DND-41 (cell line): ENCODE data around the gene GRID2.

Experiments
- ATAC-seq: fragments of 200-7000 bp; cut with Tn5 transposase; 3 replicates; pipeline ENCODE4 v1.9.1; 2021; ENCODE audit warnings: low read depth; ENCODE audit not compliant: insufficient read depth
- DNase-seq: peaks from one replicate; pipeline ENCODE4 v3.0.0-alpha.2; 2020
- H2AFZ ChIP-seq: 2 replicates; pipeline ENCODE4 v1.6.0; 2012; ENCODE audit warnings: low read depth, low read length
- H3K27ac ChIP-seq: 2 replicates; pipeline ENCODE4 v1.5.1; 2012; ENCODE audit warnings: low read length, inconsistent platforms
- H3K27me3 ChIP-seq: fragments of 200-600 bp; sonication (generic); 2 replicates; pipeline ENCODE4 v1.6.0; 2012; ENCODE audit warnings: low read length, mild to moderate bottlenecking, inconsistent platforms; ENCODE audit not compliant: insufficient read depth, poor library complexity
- H3K36me3 ChIP-seq: 2 replicates; pipeline ENCODE4 v1.5.1; 2012; ENCODE audit warnings: low read length, inconsistent platforms; ENCODE audit not compliant: insufficient read depth
- H3K4me1 ChIP-seq: 2 replicates; pipeline ENCODE4 v1.5.1; 2012; ENCODE audit warnings: mild to moderate bottlenecking, low read length; ENCODE audit not compliant: insufficient read depth
- H3K4me2 ChIP-seq: 2 replicates; pipeline ENCODE4 v1.6.0; 2012; ENCODE audit warnings: mild to moderate bottlenecking, moderate library complexity, low read length, inconsistent platforms; ENCODE audit not compliant: insufficient read depth
- H3K4me3 ChIP-seq, 2 experiments: fragments of 200-600 bp in 1 of 2; shearing (Covaris generic) in 1 of 2; 2 replicates each; pipeline ENCODE4 v1.5.1; 2012 to 2016; ENCODE audit warnings: inconsistent platforms in 2 of 2, low read length in 2 of 2, mild to moderate bottlenecking in 2 of 2, low read depth in 1 of 2, moderate library complexity in 1 of 2
- H3K79me2 ChIP-seq: 2 replicates; pipeline ENCODE4 v1.6.0; 2012; ENCODE audit warnings: low read length, inconsistent platforms; ENCODE audit not compliant: insufficient read depth
- H3K9ac ChIP-seq: 2 replicates; pipeline ENCODE4 v1.6.0; 2012; ENCODE audit warnings: low read depth, mild to moderate bottlenecking, inconsistent platforms, low read length, moderate library complexity
- H3K9me3 ChIP-seq: 2 replicates; pipeline ENCODE4 v1.5.1; 2012; ENCODE audit warnings: low read length, moderate library complexity, mild to moderate bottlenecking, inconsistent platforms; ENCODE audit not compliant: insufficient read depth, severe bottlenecking
- H4K20me1 ChIP-seq: 2 replicates; pipeline ENCODE4 v1.6.0; 2012; ENCODE audit warnings: low read length; ENCODE audit not compliant: insufficient read depth
- EZH2 ChIP-seq: IDR thresholded peaks from 3 replicates; pipeline ENCODE4 v1.6.1; 2012; ENCODE audit warnings: borderline replicate concordance, low read depth, mild to moderate bottlenecking, moderate library complexity, low read length, inconsistent platforms; ENCODE audit not compliant: severe bottlenecking
- TF ChIP-seq, protein P1 (sequence below): IDR thresholded peaks from 2 replicates; pipeline ENCODE4 v1.5.1; 2012; ENCODE audit warnings: borderline replicate concordance, low read length, moderate library complexity, mild to moderate bottlenecking; ENCODE audit not compliant: poor library complexity, severe bottlenecking; ENCODE audit errors: extremely low read depth

Gene GRID2

GRCh38 chr4:92840880-92841279, 537.1 kb downstream of the GRID2 start:
- Histone ChIP-seq H3K27ac (no peak overlapping the region), H4K20me1 (no peaks in the 10 kb centered on the region), H3K27me3 (no peaks in the 10 kb centered on the region), H3K4me3 (no peak overlapping the region), H2AFZ (no peak overlapping the region), H3K4me2 (no peak overlapping the region), H3K36me3 (no peaks in the 10 kb centered on the region), H3K9ac (no peak overlapping the region), H3K9me3 (no peaks in the 10 kb centered on the region), H3K4me1 (no peaks in the 10 kb centered on the region), H3K79me2 (no peaks in the 10 kb centered on the region)
- no peak for DNase-seq
- ATAC-seq = no peak
- TF ChIP-seq, protein P1, sequence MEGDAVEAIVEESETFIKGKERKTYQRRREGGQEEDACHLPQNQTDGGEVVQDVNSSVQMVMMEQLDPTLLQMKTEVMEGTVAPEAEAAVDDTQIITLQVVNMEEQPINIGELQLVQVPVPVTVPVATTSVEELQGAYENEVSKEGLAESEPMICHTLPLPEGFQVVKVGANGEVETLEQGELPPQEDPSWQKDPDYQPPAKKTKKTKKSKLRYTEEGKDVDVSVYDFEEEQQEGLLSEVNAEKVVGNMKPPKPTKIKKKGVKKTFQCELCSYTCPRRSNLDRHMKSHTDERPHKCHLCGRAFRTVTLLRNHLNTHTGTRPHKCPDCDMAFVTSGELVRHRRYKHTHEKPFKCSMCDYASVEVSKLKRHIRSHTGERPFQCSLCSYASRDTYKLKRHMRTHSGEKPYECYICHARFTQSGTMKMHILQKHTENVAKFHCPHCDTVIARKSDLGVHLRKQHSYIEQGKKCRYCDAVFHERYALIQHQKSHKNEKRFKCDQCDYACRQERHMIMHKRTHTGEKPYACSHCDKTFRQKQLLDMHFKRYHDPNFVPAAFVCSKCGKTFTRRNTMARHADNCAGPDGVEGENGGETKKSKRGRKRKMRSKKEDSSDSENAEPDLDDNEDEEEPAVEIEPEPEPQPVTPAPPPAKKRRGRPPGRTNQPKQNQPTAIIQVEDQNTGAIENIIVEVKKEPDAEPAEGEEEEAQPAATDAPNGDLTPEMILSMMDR = no peak
- no peak for TF ChIP-seq EZH2

DNA sequence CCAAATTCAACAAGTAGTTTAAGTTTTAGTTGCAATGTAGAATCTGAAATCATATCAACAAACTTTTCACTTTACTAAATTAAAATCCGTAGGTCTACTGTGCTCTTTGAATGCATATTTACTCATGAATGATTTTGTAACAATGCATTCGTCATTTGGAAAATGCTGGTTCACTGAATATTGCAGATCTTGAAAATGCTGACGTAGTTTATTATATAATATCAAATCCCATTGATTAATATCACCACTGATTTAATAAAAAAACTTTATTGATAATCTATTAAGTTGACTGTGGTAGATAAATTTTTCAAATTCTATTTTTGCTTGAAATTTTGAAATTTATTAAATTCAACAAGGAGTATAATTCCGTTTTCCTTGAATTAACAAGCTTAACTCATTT, 540.0 kb downstream of the GRID2 start:
- no peak for DNase-seq

DNA sequence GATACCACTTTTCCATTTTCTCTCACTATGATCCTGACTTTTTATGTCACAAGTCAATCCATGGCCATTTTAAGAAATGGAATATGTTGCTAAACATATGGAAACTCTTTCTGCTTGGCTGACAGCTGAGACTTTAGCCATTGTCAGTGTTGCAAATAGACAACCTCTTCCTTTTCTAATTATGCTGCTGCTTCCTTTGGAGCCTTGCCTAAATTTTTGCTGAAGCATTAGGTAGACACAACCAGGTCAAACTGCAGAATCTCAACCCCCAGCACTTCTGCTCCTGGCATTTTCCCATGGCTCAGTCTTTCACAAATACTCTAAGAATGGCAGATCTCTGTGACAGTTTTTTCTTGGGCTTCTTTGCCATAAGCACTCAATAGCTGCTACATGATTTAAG, 543.3 kb downstream of the GRID2 start:
- Histone ChIP-seq H3K79me2 (no peaks in the 10 kb centered on the region), H3K9ac (no peak overlapping the region), H3K9me3 (no peaks in the 10 kb centered on the region), H3K4me1 (no peaks in the 10 kb centered on the region), H3K27me3 (no peaks in the 10 kb centered on the region), H3K4me2 (no peak overlapping the region), H3K36me3 (no peaks in the 10 kb centered on the region), H3K4me3 (no peak overlapping the region), H3K27ac (no peak overlapping the region), H4K20me1 (no peaks in the 10 kb centered on the region), H2AFZ (no peak overlapping the region)
- no peak for TF ChIP-seq EZH2
- TF ChIP-seq, protein P1 = no peak
- no peak for DNase-seq
- no peak for ATAC-seq

More for the DNA sequence above, 540.0 kb downstream of the GRID2 start:
- no peak for ATAC-seq
- TF ChIP-seq EZH2 = no peak
- Histone ChIP-seq H3K79me2 (no peaks in the 10 kb centered on the region), H2AFZ (no peak overlapping the region), H3K9me3 (no peaks in the 10 kb centered on the region), H3K4me2 (no peak overlapping the region), H3K27ac (no peak overlapping the region), H3K36me3 (no peaks in the 10 kb centered on the region), H3K4me1 (no peaks in the 10 kb centered on the region), H3K27me3 (no peaks in the 10 kb centered on the region), H3K9ac (no peak overlapping the region), H4K20me1 (no peaks in the 10 kb centered on the region), H3K4me3 (no peak overlapping the region)

GRCh38 chr4:92862509-92862908, 558.7 kb downstream of the GRID2 start:
- Histone ChIP-seq H3K9ac (no peak overlapping the region), H3K27me3 (no peaks in the 10 kb centered on the region), H2AFZ (no peak overlapping the region), H3K79me2 (no peaks in the 10 kb centered on the region), H3K36me3 (no peaks in the 10 kb centered on the region), H3K9me3 (no peaks in the 10 kb centered on the region), H3K4me3 (no peak overlapping the region), H3K4me2 (no peak overlapping the region), H4K20me1 (no peaks in the 10 kb centered on the region), H3K4me1 (no peaks in the 10 kb centered on the region), H3K27ac (no peak overlapping the region)
- ATAC-seq (no peak), DNase-seq (no peak)
- TF ChIP-seq EZH2 = no peak
- TF ChIP-seq, protein P1 = no peak
